CD4-positive, alpha-beta T cell (primary cell): ENCODE data around the gene SLC9A5. TPM values are rescaled to one million over a fixed set of nuclear protein-coding genes. Genes with fewer than 3 reads are reported as not detected.
A peak's percentile ranks its signal among the peaks of the same experiment; 100 is the strongest.

Source experiments
- ATAC-seq: fragments of 200-7000 bp; cut with Tn5 transposase; one replicate; pipeline ENCODE4 v1.10.0; 2022; ENCODE audit warnings: mild to moderate bottlenecking; ENCODE audit not compliant: poor library complexity
- CTCF ChIA-PET: fragments of 350-600 bp; sonication (Branson Sonifier 250); formaldehyde crosslinking; loops from one replicate; lab custom pipeline; 2021; ENCODE audit warnings: antibody characterized with exemption, inconsistent platforms; lab: Charles Lee
- POLR2A ChIA-PET: fragments of 350-600 bp; sonication (Branson Sonifier 250); formaldehyde crosslinking; loops from one replicate; lab custom pipeline; 2021; ENCODE audit warnings: antibody characterized with exemption, inconsistent platforms; lab: Charles Lee
- DNase-seq, 14 experiments: peaks; one replicate each; pipeline ENCODE4 v3.0.0-alpha.2; 2013 to 2020; ENCODE audit warnings: mixed read lengths in 2 of 14
- H3K27ac ChIP-seq, 2 donors: one replicate each; pipeline versions ENCODE4 v1.5.1 to v1.7.0; 2013; ENCODE audit warnings: low read length in 2 of 2, low read depth in 1 of 2, mild to moderate bottlenecking in 1 of 2
- H3K27me3 ChIP-seq, 2 experiments: 1 replicate in 1 of 2; 2 replicates in 1 of 2; pipeline versions ENCODE4 v1.6.1 to v1.7.0; 2013; ENCODE audit warnings: low read length in 2 of 2, control low read depth in 1 of 2, mild to moderate bottlenecking in 1 of 2, moderate library complexity in 1 of 2; ENCODE audit not compliant: insufficient read depth in 2 of 2, control insufficient read depth in 1 of 2
- H3K36me3 ChIP-seq: one replicate; pipeline ENCODE4 v1.6.1; 2013; ENCODE audit warnings: low read length, control low read depth; ENCODE audit not compliant: insufficient read depth
- H3K4me1 ChIP-seq: one replicate; pipeline ENCODE4 v1.6.1; 2013; ENCODE audit warnings: low read length, control low read depth; ENCODE audit not compliant: insufficient read depth
- H3K4me3 ChIP-seq: one replicate; pipeline ENCODE4 v1.5.1; 2013; ENCODE audit warnings: mild to moderate bottlenecking, low read length, moderate library complexity
- H3K9me3 ChIP-seq, 2 experiments: 1 replicate in 1 of 2; 2 replicates in 1 of 2; pipeline versions ENCODE4 v1.6.1 to v1.7.0; 2013; ENCODE audit warnings: low read length in 2 of 2, mild to moderate bottlenecking in 2 of 2, control low read depth in 1 of 2, moderate library complexity in 1 of 2; ENCODE audit not compliant: control insufficient read depth in 1 of 2, insufficient read depth in 1 of 2
- H3K27ac Mint-ChIP-seq: one replicate; pipeline ENCODE4 v1.8.0; 2020; ENCODE audit warnings: mixed read lengths
- H3K27me3 Mint-ChIP-seq: one replicate; pipeline ENCODE4 v1.8.0; 2021; ENCODE audit warnings: mixed read lengths
- H3K36me3 Mint-ChIP-seq: one replicate; pipeline ENCODE4 v1.8.0; 2021; ENCODE audit warnings: low read depth, mixed read lengths
- H3K4me1 Mint-ChIP-seq: one replicate; pipeline ENCODE4 v1.8.0; 2021; ENCODE audit warnings: low read depth, mixed read lengths
- H3K4me3 Mint-ChIP-seq: one replicate; pipeline ENCODE4 v1.8.0; 2020; ENCODE audit warnings: mild to moderate bottlenecking, mixed read lengths
- H3K9me3 Mint-ChIP-seq: one replicate; pipeline ENCODE4 v1.8.0; 2020; ENCODE audit warnings: mixed read lengths
- CTCF ChIP-seq: fragments of 200-600 bp; IDR thresholded peaks from one replicate; pipeline ENCODE4 v1.8.0; 2022; ENCODE audit warnings: antibody characterized with exemption, mild to moderate bottlenecking
- intact Hi-C, 2 experiments: fragments of 100-400 bp; cut with DNase I in 1 of 2; cut with micrococcal nuclease in 1 of 2; formaldehyde crosslinking; loops; one replicate each; pipeline versions ENCODE4 v1.15.1 to v1.9.0; 2023 to 2025; cut with DNase I, micrococcal nuclease
- total RNA-seq, 174 experiments: library from RNA in 2 of 174; stranded (reverse) in 2 of 174; gene quantifications; one replicate each; pipeline ENCODE4 v1.2.3 and lab custom pipeline; 2021 to 2026

SLC9A5 gene
- total RNA-seq, 2 experiments from 2014 or later = 3.1 TPM

GRCh38 chr16:67310561-67310960 lies 61.8 kb downstream of the SLC9A5 start:
- Mint-ChIP-seq H3K27ac (no peak overlapping the region), H3K27me3 (no peaks in the 10 kb centered on the region), H3K36me3 (no peaks in the 10 kb centered on the region), H3K4me1 (no peaks in the 10 kb centered on the region), H3K4me3 (no peak overlapping the region), H3K9me3 (no peaks in the 10 kb centered on the region)
- H3K27me3 ChIP-seq = no peaks in the 10 kb centered on the region
- intact Hi-C loops = no loop called here
- DNase-seq (no peak), ATAC-seq (no peak)
- H3K36me3 ChIP-seq = no peaks in the 10 kb centered on the region
- H3K27ac ChIP-seq = no peak overlapping the region
- no peak for TF ChIP-seq CTCF
- H3K9me3 ChIP-seq = no peaks in the 10 kb centered on the region
- no peak overlapping the region for H3K4me3 ChIP-seq
- ChIA-PET CTCF (no interaction called here), POLR2A (no interaction called here)
- no peaks in the 10 kb centered on the region for H3K4me1 ChIP-seq

GRCh38 chr16:67311607-67312488 lies 63.1 kb downstream of the SLC9A5 start:
- peaks cover 0 to 2% of the 10 kb centered on the region in 2 experiments for H3K27me3 ChIP-seq
- ChIA-PET POLR2A (no interaction called here), CTCF (no interaction called here)
- H3K4me1 ChIP-seq = no peaks in the 10 kb centered on the region
- no peak overlapping the region for H3K27ac ChIP-seq
- H3K4me1 Mint-ChIP-seq = no peaks in the 10 kb centered on the region
- intact Hi-C loops = no loop called here
- no peaks in the 10 kb centered on the region for H3K9me3 ChIP-seq
- H3K27ac Mint-ChIP-seq = no peak overlapping the region
- no peaks in the 10 kb centered on the region for H3K36me3 Mint-ChIP-seq
- DNase-seq (peak in 6 of 14 experiments; percentile 5 to 35 (median 20)), ATAC-seq (peak; percentile 70)
- no peaks in the 10 kb centered on the region for H3K9me3 Mint-ChIP-seq
- TF ChIP-seq CTCF = no peak
- no peak overlapping the region for H3K4me3 Mint-ChIP-seq
- H3K36me3 ChIP-seq = no peaks in the 10 kb centered on the region
- no peaks in the 10 kb centered on the region for H3K27me3 Mint-ChIP-seq
- no peak overlapping the region for H3K4me3 ChIP-seq

GRCh38 chr16:67312719-67313118 lies 63.9 kb downstream of the SLC9A5 start:
- H3K27ac ChIP-seq = no peak overlapping the region
- ATAC-seq = no peak
- H3K4me1 ChIP-seq = no peaks in the 10 kb centered on the region
- H3K36me3 Mint-ChIP-seq = no peaks in the 10 kb centered on the region
- H3K9me3 ChIP-seq = no peaks in the 10 kb centered on the region
- CTCF ChIA-PET = no interaction called here
- TF ChIP-seq CTCF = no peak
- DNase-seq = no peak
- H3K27me3 ChIP-seq = peaks cover 0 to 8% of the 10 kb centered on the region in 2 experiments
- no peaks in the 10 kb centered on the region for H3K36me3 ChIP-seq
- H3K4me3 ChIP-seq = no peak overlapping the region
- H3K4me1 Mint-ChIP-seq = no peaks in the 10 kb centered on the region
- no peaks in the 10 kb centered on the region for H3K27me3 Mint-ChIP-seq
- H3K4me3 Mint-ChIP-seq = no peak overlapping the region
- POLR2A ChIA-PET = no interaction called here
- H3K9me3 Mint-ChIP-seq = no peaks in the 10 kb centered on the region
- intact Hi-C loops = no loop called here
- no peak overlapping the region for H3K27ac Mint-ChIP-seq
